Retinal pigment epithelial cell (primary cell): ENCODE data around the gene CCDC174.
"Not testable (repeated sequence)": the region's sequence is repeated elsewhere in the genome, so short reads cannot be mapped to it uniquely, and the experiment has no call there.

ENCODE experiments used
- DNase-seq: peaks from one replicate; pipeline ENCODE4 v3.0.0-alpha.2; 2010; ENCODE audit warnings: low read depth
- H3K4me3 ChIP-seq: 2 replicates; pipeline ENCODE4 v1.5.1; 2011; ENCODE audit warnings: mild to moderate bottlenecking, low read length, control low read depth, moderate library complexity
- TF ChIP-seq, protein P1 (sequence below): conservative IDR thresholded peaks from 2 replicates; pipeline ENCODE4 v1.5.1; 2011; ENCODE audit warnings: low read depth, low read length, control low read depth, inconsistent platforms

The CCDC174 gene

DNA sequence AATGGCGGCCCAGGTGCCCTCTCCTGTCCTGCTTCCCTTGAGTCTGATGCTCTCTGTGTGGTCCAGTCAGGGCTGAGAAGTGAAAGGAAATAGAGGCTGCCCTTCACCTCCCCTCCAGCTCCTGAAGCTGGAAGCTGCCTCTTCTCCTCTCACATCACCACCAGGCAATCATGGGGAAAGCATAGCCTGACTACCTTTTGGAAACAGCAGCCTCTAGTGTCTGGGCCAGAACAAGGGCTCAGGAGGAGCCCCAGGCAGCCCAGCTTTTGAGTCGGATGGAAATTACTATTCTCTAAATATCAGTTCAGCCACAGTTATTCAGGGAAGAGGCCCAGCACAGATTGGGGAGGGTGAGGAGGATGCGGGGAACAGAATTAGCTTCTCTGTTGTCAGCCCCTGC lies 43.3 kb upstream of the CCDC174 start:
- no peak for DNase-seq
- TF ChIP-seq, protein P1, sequence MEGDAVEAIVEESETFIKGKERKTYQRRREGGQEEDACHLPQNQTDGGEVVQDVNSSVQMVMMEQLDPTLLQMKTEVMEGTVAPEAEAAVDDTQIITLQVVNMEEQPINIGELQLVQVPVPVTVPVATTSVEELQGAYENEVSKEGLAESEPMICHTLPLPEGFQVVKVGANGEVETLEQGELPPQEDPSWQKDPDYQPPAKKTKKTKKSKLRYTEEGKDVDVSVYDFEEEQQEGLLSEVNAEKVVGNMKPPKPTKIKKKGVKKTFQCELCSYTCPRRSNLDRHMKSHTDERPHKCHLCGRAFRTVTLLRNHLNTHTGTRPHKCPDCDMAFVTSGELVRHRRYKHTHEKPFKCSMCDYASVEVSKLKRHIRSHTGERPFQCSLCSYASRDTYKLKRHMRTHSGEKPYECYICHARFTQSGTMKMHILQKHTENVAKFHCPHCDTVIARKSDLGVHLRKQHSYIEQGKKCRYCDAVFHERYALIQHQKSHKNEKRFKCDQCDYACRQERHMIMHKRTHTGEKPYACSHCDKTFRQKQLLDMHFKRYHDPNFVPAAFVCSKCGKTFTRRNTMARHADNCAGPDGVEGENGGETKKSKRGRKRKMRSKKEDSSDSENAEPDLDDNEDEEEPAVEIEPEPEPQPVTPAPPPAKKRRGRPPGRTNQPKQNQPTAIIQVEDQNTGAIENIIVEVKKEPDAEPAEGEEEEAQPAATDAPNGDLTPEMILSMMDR = no peak
- H3K4me3 ChIP-seq = no peak overlapping the region

DNA sequence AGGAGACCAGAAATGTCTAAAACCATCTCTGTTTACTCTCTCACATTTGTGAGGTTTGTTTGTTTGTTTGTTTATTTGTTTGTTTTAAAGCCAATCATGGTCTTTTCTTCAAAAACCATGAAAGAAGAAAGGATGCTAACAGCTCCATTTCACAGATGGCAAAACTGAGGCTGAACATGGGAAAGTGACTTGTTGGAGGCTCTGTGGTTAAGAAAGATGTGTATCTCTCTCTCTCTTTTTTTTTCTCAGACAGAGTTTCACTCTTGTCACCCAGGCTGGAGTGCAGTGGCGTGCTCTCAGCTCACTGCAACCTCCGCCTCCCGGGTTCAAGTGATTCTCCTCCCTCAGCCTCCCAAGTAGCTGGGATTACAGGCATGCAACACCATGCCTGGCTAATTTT lies 42.5 kb upstream of the CCDC174 start:
- DNase-seq, H3K4me3 ChIP-seq: not testable (repeated sequence)

DNA sequence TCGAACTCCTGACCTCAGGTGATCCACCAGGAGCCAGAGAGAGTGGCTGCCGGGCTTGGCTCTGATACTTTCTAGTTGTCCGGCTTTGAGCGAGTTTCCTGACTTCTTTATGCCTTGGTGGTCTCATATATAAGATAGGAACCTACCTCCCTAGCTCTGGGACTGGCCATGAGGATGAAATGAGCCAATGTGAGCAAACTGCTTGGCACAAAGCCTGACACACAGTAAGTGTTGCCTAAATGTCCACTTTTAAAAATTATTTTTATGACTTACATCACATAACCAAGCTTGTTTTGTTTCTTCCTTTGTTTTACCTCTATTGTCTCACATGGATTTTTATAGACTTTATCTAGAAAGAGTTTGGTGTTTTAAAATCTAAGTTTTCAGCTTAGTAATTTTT lies 42.1 kb upstream of the CCDC174 start:
- DNase-seq = no peak
- TF ChIP-seq, protein P1 = no peak
- H3K4me3 ChIP-seq = no peak overlapping the region

DNA sequence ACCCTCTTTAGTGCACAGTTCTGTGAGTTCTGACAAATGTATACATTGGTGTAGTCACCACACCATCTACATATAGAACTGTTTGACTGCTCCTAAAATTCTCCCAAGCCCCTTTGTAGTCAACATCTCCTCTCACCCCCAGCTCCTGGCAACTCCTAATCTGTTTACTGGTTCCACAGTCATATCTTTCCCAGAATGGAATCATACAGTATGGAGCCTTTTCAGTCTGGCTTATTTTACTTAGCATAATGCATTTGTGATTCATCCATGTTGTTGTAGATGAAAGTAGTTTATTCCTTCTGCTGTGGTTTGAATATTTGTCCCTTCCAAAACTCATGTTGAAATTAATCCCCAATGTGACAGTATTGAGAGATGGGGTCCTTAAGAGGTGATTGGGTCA lies 41.6 kb upstream of the CCDC174 start:
- no peak for DNase-seq
- H3K4me3 ChIP-seq = no peak overlapping the region
- TF ChIP-seq, protein P1 = no peak

DNA sequence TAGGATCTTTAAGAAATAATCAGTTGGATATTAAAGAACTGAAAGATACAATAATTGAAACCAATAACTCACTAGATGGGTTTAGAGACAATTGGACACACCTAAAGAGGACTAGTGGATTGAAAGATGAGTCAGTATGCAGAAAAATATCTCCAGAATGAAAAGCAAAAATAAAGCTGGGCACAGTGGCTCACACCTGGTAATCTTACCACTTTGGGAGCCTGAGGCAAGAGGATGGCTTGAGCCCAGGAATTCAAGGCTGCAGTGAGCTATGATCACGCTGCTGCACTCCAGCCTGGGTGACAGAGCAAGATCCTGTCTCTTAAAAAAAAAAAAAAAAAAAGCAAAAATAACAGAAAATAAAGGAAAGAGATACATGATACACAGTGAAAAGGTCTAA lies 37.4 kb upstream of the CCDC174 start:
- DNase-seq = no peak
- H3K4me3 ChIP-seq = no peak overlapping the region
- TF ChIP-seq, protein P1 = no peak

DNA sequence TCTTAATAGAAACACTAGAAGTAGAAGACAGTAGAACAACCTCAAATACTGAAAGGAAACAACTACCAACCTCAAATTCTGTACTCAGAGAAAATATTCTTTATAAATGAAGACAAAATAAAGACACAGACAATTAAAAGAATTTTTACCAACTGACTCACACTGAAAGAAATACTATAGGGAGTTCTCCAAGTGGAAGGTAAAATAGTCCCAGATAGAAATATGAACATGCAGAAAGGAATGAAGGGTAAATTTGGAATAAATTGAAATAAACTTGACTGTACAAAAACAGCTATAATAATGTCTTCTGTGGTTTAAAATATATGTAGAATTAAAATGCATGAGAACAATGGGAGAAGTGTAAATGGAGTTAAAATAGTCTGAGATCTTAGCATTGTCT lies 36.7 kb upstream of the CCDC174 start:
- TF ChIP-seq, protein P1 = no peak
- no peak for DNase-seq
- no peak overlapping the region for H3K4me3 ChIP-seq

DNA sequence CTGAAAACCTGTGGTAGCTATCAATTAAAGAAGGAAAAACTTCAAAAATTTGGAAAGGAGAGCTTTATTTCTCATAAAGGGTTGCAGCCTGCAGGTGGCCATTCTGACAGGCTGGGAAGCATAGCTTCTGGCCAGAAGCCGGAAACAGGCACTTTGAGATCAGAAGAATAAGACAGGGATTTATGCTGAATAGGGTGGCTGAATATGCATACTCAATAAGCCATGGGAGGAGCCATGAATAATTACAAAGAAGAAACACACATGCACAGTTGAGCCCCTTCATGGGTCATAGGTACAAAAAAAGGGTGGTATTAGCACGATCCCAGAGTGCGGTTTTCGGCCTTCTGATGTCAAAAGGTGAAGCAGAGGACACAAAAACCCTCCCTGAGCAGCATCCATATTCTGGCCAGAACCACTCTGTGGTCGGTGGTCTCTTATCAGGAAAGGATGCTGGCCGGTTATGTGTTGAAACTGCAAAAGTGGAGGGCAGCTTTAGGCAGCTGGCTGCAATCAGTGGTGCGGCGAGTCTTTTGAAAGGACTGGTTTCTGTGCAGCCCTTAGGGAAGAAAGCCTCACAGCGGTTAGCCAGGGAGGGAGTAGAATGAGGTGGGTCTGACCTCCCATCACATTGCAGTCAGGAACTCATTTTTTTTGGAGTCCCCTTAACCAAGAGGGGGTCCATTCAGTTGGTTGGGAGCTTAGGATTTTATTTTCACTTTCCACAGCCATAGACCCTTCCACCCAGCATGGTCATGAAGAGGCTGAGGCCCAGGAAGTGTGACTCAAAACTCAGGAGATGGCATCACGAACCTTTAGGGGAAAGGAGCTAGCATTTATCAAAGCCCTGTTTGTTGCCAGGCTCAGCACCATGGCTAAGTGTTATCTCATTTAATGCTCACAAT lies 34.7 kb upstream of the CCDC174 start:
- no peak for DNase-seq
- TF ChIP-seq, protein P1 = no peak
- no peak overlapping the region for H3K4me3 ChIP-seq
